ENCODE measurements around the gene SF3B3. TPM values are rescaled to one million over a fixed set of nuclear protein-coding genes. Genes with fewer than 3 reads are reported as not detected.

Gene SF3B3
- polyA plus RNA-seq (ENCODE audit: low read depth in 6 of 6) = 100 to 1,000 TPM in 1 of 6 donors, 10 to 100 TPM in 5; 29.3 to 136 (median 74.0) TPM

GRCh38 chr16:70523743-70524398 lies at the start of gene SF3B3:
Gene SF3B3, plus strand, starts transcription at chr16:70523816. Its CDS starts 2,841 bp downstream, at chr16:70526657.
- no peaks in the 10 kb centered on the region for H3K27me3 Mint-ChIP-seq
- ATAC-seq (ENCODE audit: low read depth in 2 of 2) = peak; percentile 67 to 75
- H3K36me3 Mint-ChIP-seq = peaks cover 15% of the 10 kb centered on the region in 2 donors
- DNase-seq = peak; percentile 81
- H3K27ac Mint-ChIP-seq = peak within 1 kb of the TSS; percentile 99 to 100 (median 99)
- peak within 1 kb of the TSS; percentile 97 to 100 (median 99) for H3K4me3 Mint-ChIP-seq
- no peaks in the 10 kb centered on the region for H3K9me3 Mint-ChIP-seq
- H3K4me1 Mint-ChIP-seq = peaks cover 27 to 70% (median 38%) of the 10 kb centered on the region in 3 donors

- Mint-ChIP-seq H3K27me3 (no peaks in the 10 kb centered on the region), H3K36me3 (no peaks in the 10 kb centered on the region), H3K27ac (peak overlapping the region in 1 of 6 donors; percentile 30), H3K9me3 (no peaks in the 10 kb centered on the region), H3K4me3 (no peak overlapping the region), H3K4me1 (peaks cover 0 to 6% (median 3%) of the 10 kb centered on the region in 3 donors)
- no peak for DNase-seq
- no peak for ATAC-seq (ENCODE audit: low read depth in 2 of 2)
Observed at GRCh38 chr16:70474320-70475053, 49.1 kb upstream of the SF3B3 start.

DNA sequence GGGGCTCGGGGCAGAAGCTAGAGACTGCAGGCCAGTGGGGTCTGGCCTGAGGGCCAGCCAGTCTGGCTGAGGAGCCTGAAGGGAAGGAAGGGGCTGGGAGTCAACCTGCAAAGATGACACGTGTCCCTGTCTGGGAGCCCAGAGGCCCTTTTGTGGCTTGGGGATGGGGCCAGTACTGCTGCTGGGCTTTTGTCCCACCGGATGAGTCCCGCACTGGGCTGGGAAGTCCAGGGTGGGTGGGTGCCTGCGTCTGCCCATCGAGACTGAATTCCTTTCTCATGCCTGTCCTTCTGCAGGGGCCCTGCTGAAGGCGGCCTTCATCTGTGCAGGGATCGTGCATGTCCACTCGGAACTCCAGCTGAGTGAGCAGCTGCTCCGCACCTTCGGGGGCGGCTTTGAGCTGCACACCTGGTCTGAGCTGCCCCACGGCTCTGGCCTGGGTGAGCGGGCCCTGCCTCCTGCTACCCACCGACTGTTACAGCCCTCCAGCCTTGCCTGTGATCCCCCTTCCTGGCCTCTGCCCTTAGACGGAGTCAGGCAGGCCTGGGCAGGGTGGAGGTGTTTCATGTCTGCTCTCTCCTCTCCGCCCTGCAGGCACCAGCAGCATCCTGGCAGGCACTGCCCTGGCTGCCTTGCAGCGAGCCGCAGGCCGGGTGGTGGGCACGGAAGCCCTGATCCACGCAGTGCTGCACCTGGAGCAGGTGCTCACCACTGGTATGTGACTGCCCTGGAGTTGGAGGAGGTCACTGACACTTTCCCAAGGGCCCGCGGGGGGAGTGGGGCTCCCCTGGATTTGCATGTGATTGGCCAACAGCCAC lies 48.4 kb upstream of the SF3B3 start:
- peak overlapping the region in 1 of 6 donors; percentile 30 for H3K27ac Mint-ChIP-seq
- H3K27me3 Mint-ChIP-seq = no peaks in the 10 kb centered on the region

DNA sequence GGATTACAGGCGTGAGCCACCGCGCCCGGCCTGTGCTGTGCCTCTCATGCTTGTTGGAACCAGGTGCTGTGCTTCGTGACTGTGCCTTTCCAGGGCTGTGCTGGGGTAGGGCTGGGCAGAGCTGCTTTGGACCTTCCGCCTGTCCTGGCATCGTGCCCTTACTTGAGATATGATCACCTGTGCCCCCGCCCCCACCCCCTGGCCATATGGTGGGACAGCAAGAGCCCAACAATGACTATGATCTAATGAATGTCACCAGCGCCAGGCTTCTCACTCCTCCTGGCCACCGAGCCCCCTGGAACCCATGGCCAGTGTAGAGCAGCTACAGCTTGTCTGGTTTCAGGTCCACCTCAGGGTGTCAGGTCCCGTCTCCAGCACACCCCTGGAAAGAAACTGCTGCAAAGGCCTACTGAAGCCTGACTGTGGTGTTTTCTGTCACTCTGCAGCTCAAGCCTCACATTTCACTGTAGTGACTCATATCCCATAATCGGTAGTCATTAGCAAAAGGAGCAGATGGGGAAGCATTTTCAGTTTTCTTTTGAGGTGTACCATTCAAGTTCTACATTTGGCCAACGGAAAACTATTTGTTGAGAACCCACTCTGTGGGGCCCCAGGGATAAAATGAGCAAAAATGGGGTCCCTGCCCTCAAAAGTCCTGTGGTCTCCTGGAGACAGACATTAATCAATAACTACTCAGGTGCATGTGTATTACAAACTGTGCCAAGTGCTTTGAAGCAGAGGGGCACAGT lies 47.2 kb upstream of the SF3B3 start:
- no peaks in the 10 kb centered on the region for H3K9me3 Mint-ChIP-seq
- peak overlapping the region in 1 of 6 donors; percentile 85 for H3K27ac Mint-ChIP-seq
- peaks cover 0 to 6% (median 3%) of the 10 kb centered on the region in 3 donors for H3K4me1 Mint-ChIP-seq
- no peaks in the 10 kb centered on the region for H3K27me3 Mint-ChIP-seq
- DNase-seq (no peak), ATAC-seq (ENCODE audit: low read depth in 2 of 2) (no peak)
- no peaks in the 10 kb centered on the region for H3K36me3 Mint-ChIP-seq
- H3K4me3 Mint-ChIP-seq = no peak overlapping the region

More for the DNA sequence above, 48.4 kb upstream of the SF3B3 start:
- H3K4me1 Mint-ChIP-seq = peaks cover 0 to 6% (median 3%) of the 10 kb centered on the region in 3 donors
- H3K9me3 Mint-ChIP-seq = no peaks in the 10 kb centered on the region
- no peaks in the 10 kb centered on the region for H3K36me3 Mint-ChIP-seq
- ATAC-seq (ENCODE audit: low read depth in 2 of 2) (no peak), DNase-seq (no peak)
- H3K4me3 Mint-ChIP-seq = no peak overlapping the region

DNA sequence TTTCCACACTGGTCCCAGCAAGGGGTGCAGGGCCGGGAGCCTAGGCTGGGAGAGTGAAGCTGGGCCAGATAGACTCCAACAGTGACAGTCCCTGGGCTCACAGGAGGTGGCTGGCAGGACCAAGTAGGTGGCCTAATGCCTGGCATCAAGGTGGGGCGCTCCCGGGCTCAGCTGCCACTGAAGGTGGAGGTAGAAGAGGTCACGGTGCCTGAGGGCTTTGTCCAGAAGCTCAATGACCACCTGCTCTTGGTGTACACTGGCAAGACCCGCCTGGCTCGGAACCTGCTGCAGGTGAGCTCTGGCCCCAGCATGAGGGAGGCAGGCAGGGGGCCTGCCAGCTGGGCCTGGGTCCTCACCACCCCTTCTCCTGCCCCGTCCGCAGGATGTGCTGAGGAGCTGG lies 45.4 kb upstream of the SF3B3 start:
- Mint-ChIP-seq H3K36me3 (no peaks in the 10 kb centered on the region), H3K27ac (peak overlapping the region in 1 of 6 donors; percentile 74), H3K4me1 (peaks cover under 1 to 6% (median 3%) of the 10 kb centered on the region in 3 donors), H3K27me3 (no peaks in the 10 kb centered on the region), H3K4me3 (no peak overlapping the region), H3K9me3 (no peaks in the 10 kb centered on the region)
- DNase-seq = no peak
- no peak for ATAC-seq (ENCODE audit: low read depth in 2 of 2)

- Mint-ChIP-seq H3K36me3 (no peaks in the 10 kb centered on the region), H3K27ac (no peak overlapping the region)
- ATAC-seq (ENCODE audit: low read depth in 2 of 2) = no peak
Observed at GRCh38 chr16:70478912-70479341, 44.7 kb upstream of the SF3B3 start.

DNA sequence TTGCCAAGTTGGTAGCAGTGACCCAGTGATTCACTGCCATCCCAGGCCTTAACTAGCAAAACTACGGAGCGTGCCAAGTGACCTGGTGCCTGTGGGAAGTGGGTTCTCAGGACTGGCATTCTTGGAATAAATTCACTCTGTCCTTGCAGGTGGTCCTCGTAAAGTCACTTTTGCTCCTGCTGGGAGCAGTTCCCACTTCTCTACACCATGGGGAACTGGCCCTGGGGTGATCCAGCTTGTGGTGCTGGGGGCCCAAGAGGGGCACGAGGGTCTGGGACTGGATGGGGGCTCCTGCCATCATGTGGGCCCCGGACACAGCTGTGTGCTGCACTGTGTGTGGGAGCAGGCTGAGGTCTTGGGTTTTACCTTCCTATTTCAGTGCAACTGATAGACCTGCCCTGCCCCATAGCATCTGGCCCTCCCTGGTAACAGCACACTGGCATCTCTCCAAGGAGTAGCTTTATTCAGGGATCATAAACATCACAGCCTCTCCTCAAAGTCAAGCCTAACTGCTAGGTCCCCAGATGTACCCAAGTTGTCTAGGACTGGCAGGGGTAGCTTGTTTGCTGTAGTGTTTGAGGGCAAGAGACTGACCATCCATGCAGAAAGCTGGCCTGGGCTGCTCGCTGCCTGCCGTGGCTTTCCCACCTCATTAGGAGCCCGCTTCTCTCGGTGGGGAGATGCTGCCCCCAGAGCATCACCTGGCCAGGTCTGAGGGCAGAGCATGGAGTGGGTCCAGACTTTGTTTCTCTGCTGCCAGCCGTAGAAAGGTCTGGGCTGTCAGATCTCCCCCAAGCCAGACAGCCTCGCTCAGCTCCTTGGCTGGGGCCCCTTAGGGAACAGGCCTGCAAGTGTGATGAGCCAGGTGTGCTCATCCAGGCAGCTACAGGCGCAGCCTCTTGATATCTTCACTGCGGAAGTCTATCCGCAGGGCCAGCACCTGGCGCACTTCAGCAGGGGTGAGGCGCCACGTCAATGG lies 43.2 kb upstream of the SF3B3 start:
- DNase-seq (no peak), ATAC-seq (ENCODE audit: low read depth in 2 of 2) (no peak)
- no peaks in the 10 kb centered on the region for H3K9me3 Mint-ChIP-seq
- no peaks in the 10 kb centered on the region for H3K27me3 Mint-ChIP-seq
- no peaks in the 10 kb centered on the region for H3K36me3 Mint-ChIP-seq
- peak overlapping the region in 1 of 6 donors; percentile 31 for H3K27ac Mint-ChIP-seq
- H3K4me1 Mint-ChIP-seq = peaks cover 0 to 6% (median 2%) of the 10 kb centered on the region in 3 donors
- H3K4me3 Mint-ChIP-seq = no peak overlapping the region

More at GRCh38 chr16:70478912-70479341, 44.7 kb upstream of the SF3B3 start:
- Mint-ChIP-seq H3K27me3 (no peaks in the 10 kb centered on the region), H3K4me1 (peaks cover under 1 to 6% (median 2%) of the 10 kb centered on the region in 3 donors), H3K4me3 (no peak overlapping the region), H3K9me3 (no peaks in the 10 kb centered on the region)
- no peak for DNase-seq

GRCh38 chr16:70481929-70482536 lies 41.6 kb upstream of the SF3B3 start:
- H3K4me3 Mint-ChIP-seq = peak overlapping the region in 2 of 8 donors; percentile 11 to 26
- ATAC-seq (ENCODE audit: low read depth in 2 of 2) (no peak), DNase-seq (no peak)
- H3K4me1 Mint-ChIP-seq = peaks cover 0 to 6% (median 2%) of the 10 kb centered on the region in 3 donors
- H3K9me3 Mint-ChIP-seq = no peaks in the 10 kb centered on the region
- H3K27me3 Mint-ChIP-seq = no peaks in the 10 kb centered on the region
- peak overlapping the region in 2 of 6 donors; percentile 2 to 6 for H3K27ac Mint-ChIP-seq
- H3K36me3 Mint-ChIP-seq = peaks cover 0 to 5% of the 10 kb centered on the region in 2 donors

DNA sequence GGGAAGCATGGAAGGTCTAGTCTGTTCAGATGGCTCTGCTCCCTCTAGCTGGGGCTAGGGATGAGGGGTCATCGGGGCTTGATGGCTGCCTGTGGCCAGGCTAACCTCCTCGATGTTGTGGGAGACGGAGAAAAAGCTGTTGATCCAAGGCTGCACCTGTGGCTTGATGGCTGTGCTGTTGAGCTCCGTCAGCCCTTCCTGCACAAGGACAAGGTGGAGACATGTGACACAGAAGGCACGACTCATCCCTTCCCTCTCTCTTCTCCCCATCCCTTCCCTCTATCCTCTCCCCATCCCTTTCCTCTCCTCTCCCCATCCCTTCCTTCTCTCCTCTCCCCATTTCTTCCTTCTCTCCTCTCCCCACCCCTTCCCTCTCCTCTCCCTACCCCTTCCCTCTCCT lies 41.0 kb upstream of the SF3B3 start:
- no peak overlapping the region for H3K27ac Mint-ChIP-seq
- no peak for DNase-seq
- no peak for ATAC-seq (ENCODE audit: low read depth in 2 of 2)
- H3K27me3 Mint-ChIP-seq = no peaks in the 10 kb centered on the region
- H3K4me3 Mint-ChIP-seq = no peak overlapping the region
- peaks cover 0 to 6% (median 2%) of the 10 kb centered on the region in 3 donors for H3K4me1 Mint-ChIP-seq
- peaks cover 0 to 5% of the 10 kb centered on the region in 2 donors for H3K36me3 Mint-ChIP-seq
- H3K9me3 Mint-ChIP-seq = no peaks in the 10 kb centered on the region

GRCh38 chr16:70483426-70483825 lies 40.2 kb upstream of the SF3B3 start:
- no peaks in the 10 kb centered on the region for H3K9me3 Mint-ChIP-seq
- no peak for DNase-seq
- ATAC-seq (ENCODE audit: low read depth in 2 of 2) = no peak
- H3K4me3 Mint-ChIP-seq = peak overlapping the region in 1 of 8 donors; percentile 15
- H3K27me3 Mint-ChIP-seq = no peaks in the 10 kb centered on the region
- peaks cover 0 to 2% (median 0%) of the 10 kb centered on the region in 3 donors for H3K4me1 Mint-ChIP-seq
- peak overlapping the region in 1 of 6 donors; percentile 24 for H3K27ac Mint-ChIP-seq
- peaks cover 0 to 5% of the 10 kb centered on the region in 2 donors for H3K36me3 Mint-ChIP-seq

DNA sequence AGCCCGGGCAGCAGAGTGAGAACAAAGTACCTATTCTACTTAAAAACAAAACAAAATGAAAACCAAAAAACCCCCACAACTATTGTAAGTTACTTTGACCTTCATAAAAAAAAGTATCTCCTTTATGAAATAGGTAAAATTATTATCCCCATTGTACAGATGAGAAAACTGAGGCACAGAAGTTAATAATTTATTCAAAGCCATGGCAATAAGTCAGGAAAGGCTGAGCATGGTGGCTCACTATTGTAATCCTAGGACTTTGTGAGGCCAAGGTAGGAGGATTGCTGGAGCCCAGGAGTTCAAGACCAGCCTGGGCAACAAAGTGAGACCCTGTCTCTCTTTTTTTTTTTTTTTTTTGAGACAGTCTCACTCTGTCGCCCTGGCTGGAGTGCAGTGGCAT lies 38.7 kb upstream of the SF3B3 start:
- Mint-ChIP-seq H3K4me3 (no peak overlapping the region), H3K27me3 (no peaks in the 10 kb centered on the region), H3K4me1 (peaks cover 0 to 2% (median 0%) of the 10 kb centered on the region in 3 donors), H3K9me3 (no peaks in the 10 kb centered on the region), H3K27ac (no peak overlapping the region), H3K36me3 (peaks cover 0 to 5% of the 10 kb centered on the region in 2 donors)
- DNase-seq (no peak), ATAC-seq (ENCODE audit: low read depth in 2 of 2) (no peak)

All from naive B cell (primary cell).